Measurements from ENCODE around the gene RAB34.

RAB34 gene

GRCh38 chr17:28711723-28712031, 6.0 kb downstream of the RAB34 start, which contains the start of gene PROCA1:
Gene PROCA1, minus strand, starts transcription at chr17:28711888. Its CDS starts 228 bp downstream, at chr17:28711660.
- DNase-seq (ENCODE audit: low read depth) = no peak
- TF ChIP-seq, protein P1, sequence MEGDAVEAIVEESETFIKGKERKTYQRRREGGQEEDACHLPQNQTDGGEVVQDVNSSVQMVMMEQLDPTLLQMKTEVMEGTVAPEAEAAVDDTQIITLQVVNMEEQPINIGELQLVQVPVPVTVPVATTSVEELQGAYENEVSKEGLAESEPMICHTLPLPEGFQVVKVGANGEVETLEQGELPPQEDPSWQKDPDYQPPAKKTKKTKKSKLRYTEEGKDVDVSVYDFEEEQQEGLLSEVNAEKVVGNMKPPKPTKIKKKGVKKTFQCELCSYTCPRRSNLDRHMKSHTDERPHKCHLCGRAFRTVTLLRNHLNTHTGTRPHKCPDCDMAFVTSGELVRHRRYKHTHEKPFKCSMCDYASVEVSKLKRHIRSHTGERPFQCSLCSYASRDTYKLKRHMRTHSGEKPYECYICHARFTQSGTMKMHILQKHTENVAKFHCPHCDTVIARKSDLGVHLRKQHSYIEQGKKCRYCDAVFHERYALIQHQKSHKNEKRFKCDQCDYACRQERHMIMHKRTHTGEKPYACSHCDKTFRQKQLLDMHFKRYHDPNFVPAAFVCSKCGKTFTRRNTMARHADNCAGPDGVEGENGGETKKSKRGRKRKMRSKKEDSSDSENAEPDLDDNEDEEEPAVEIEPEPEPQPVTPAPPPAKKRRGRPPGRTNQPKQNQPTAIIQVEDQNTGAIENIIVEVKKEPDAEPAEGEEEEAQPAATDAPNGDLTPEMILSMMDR (conservative IDR thresholded peaks at IDR 0.05; ENCODE audit: low read depth, low read length) = no peak
- peak within 1 kb of the TSS; percentile 61 for H3K4me3 ChIP-seq (ENCODE audit: low read depth, low read length)

DNA sequence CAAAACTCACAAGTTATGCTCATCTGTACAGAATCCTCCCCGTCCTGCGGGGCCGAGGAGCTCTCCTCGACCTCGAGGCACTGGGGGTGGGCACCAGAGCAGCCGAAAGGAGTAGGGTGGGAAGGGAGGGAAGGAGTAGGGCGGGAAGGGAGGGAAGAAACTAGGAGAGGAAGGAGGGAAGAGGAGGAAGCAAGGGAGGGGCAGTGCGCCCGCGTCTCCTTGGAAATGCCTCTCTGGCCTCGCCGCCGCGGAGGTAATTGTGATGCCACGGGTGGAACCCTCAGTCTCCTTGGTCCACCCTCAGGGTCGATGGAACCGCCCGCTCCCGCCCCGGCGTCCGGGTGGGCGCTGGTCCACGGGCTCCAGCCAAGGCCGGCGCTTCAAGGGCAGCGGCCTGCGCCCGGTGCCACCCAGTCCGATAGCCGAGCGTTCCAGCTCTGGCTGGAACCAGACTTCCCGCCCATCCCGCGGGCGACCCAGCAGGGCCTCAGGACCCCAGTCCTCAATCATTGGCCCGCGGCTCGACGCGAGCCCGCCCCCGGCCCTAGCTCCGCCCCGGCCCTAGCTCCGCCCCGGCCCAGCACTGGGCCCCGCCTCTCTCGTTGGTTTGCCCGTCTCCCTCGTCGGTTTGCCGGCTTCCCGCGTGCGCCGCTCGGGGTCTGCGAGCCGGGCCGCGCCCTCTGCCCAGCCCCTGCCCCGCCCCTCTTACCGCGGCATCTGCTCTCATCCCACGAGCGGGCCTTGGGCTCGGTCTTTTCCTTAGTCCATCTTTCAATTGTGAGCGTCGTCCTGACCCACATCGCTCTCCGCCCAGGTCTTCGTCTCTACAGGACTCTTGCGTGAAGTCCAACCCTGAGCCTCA, 6.6 kb downstream of the RAB34 start:
- H3K4me3 ChIP-seq (ENCODE audit: low read depth, low read length) = peak overlapping the region; percentile 61
- TF ChIP-seq, protein P1 (conservative IDR thresholded peaks at IDR 0.05; ENCODE audit: low read depth, low read length) = no peak
- DNase-seq (ENCODE audit: low read depth) = peak; percentile 90

- no peak for DNase-seq (ENCODE audit: low read depth)
- TF ChIP-seq, protein P1 (conservative IDR thresholded peaks at IDR 0.05; ENCODE audit: low read depth, low read length) = no peak
- no peak overlapping the region for H3K4me3 ChIP-seq (ENCODE audit: low read depth, low read length)
Measured at GRCh38 chr17:28707339-28707720, 10.3 kb downstream of the RAB34 start.

DNA sequence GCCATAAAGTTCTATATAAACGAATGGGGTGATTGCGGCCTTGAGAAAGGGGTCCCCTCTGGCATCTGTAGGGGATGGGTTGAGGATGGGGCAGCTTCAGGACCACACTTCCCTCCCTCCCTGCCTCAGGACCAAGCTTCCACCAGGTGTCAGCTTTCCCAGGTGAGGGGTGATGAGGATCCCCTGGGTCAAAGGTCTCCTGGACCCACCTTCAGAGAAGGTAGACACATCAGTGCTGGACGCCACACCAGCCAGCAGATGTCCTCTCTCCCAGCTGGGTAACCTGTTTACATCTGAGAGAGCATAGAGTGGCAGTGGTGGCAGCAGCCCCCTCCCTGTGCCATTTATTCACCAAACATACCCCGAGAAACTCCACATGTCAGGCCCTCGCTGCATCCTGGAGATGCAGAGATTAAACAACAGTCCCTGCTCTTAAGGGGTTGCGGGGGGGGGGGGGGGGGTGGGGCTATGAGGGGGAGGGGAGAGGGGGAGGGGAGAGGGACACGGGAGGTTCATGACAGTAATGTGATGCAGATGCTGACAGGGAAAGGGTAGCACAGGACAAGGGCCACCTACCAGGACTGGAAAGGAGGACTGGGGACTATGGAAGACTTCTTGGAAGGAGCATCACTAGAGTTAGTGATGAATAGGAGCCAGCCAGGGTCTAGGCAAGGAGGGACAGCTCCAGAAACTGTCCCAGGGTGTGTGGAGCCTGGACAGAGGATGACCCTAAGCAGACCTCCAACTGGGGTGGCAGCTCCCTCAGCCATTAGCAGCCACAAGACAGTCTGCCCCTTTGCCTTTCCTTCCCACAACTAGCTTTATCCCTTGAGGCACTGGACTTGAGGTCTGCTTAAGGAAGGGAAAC, 11.0 kb downstream of the RAB34 start:
- no peak for DNase-seq (ENCODE audit: low read depth)
- TF ChIP-seq, protein P1 (conservative IDR thresholded peaks at IDR 0.05; ENCODE audit: low read depth, low read length) = no peak

DNA sequence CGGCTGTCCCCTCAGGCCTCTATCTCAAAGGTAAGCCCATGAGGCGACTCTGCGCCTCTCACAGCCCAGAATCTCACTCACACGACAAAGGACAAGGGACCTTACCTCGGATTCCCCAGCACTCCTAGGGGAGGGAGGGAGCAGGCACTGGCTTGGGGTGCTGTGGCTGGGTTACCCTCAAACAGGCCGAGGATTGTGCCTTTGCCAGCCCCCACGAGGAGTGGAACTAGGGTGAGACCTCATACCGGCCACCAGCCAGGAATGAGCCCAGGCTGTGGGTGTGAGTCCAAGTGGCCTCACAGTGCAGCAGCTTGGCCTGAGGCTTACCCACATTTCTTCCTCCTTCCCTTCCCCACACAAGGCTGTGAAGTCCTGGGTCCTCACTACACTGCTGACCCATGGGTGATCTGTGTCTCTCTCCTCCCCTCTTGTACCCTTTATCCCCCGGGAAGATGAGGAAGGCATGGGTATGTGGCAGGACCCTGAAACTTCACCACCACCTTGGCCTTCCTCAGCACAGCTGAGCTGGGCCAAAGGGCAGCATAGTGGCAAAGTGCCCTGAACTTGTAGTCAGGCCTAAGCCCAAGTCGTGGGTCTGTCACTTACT, 11.8 kb downstream of the RAB34 start:
- TF ChIP-seq, protein P1 (conservative IDR thresholded peaks at IDR 0.05; ENCODE audit: low read depth, low read length) = no peak
- no peak for DNase-seq (ENCODE audit: low read depth)
- H3K4me3 ChIP-seq (ENCODE audit: low read depth, low read length) = no peak overlapping the region

More for the DNA sequence above, 11.0 kb downstream of the RAB34 start:
- no peak overlapping the region for H3K4me3 ChIP-seq (ENCODE audit: low read depth, low read length)

DNA sequence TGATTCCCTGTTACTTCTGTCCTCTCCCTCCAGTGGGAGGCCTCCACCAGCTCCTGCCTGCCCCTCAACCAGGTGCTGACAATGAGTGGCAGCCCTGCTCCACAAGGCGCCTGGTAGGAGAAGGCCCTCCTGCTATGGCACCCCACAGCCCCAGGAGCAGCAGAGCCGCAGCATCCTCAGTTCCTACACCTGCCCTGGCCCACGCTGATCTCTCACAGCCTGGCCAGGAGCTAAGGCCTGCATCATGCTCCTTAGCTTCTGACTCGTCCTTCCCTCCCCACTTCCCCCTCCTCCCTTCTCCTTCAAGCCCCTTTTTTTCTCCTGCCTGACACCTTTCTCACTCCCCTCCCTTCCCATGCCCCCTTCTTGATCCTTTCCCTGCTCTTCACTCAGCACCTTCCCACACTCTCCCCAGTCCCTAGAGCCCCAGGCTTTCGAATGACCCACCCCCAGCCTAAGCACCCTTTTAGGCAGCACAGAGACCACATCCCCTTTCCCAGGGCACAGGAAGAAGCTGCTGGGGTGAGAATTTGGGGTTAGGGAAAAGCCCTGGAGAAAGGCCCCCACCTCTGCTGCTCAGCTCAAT, 12.5 kb downstream of the RAB34 start:
- H3K4me3 ChIP-seq (ENCODE audit: low read depth, low read length) = no peak overlapping the region
- DNase-seq (ENCODE audit: low read depth) = no peak
- TF ChIP-seq, protein P1 (conservative IDR thresholded peaks at IDR 0.05; ENCODE audit: low read depth, low read length) = no peak
